ENCODE measurements around the gene ZCCHC24.

The ZCCHC24 gene

DNA sequence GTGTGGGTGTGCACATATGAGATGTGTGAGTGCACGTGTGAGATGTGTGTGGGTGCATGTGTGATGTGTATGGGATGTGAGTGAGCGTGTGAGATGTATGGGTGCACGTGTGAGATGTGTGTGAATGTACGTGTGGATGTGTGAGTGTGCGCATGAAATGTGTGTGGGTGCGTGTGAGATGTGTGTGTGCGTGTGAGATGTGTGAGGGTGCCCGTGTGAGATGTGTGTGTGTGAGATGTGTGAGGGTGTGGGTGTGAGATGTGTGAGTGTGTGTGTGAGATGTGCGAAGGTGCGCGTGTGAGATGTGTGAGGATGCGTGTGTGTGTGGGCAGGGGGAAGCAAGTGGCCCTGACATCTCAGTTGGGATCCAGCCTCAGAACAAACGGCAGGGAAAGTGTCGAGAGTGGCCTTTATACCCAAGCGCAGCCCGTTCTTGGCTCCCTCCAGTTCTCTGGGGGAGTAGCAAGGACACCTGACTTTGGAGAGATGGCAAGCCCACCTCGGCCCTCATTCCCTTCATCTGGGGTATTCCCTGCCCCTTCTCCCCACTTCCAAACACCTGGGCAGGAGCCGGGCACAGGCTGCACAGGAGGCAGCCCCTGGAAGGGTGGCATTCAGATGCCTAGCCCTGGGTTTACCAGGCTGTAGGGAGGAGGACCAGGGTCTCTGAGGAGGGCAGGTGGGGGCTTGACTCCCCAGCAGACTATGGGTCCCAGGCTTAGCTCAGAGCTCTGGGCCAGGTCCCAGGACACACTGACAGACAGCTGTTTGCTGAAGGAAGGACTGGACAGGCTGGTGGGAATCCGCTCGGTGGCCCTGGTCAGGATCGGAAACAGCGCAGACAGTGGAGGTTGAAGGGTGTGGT is 66.5 kb downstream of the ZCCHC24 start:
- DNase-seq (ENCODE audit: low spot score) (no peak), ATAC-seq (ENCODE audit: low read depth) (no peak; the same call in 2 of the 3 replicates)
- TF ChIP-seq, protein P1, sequence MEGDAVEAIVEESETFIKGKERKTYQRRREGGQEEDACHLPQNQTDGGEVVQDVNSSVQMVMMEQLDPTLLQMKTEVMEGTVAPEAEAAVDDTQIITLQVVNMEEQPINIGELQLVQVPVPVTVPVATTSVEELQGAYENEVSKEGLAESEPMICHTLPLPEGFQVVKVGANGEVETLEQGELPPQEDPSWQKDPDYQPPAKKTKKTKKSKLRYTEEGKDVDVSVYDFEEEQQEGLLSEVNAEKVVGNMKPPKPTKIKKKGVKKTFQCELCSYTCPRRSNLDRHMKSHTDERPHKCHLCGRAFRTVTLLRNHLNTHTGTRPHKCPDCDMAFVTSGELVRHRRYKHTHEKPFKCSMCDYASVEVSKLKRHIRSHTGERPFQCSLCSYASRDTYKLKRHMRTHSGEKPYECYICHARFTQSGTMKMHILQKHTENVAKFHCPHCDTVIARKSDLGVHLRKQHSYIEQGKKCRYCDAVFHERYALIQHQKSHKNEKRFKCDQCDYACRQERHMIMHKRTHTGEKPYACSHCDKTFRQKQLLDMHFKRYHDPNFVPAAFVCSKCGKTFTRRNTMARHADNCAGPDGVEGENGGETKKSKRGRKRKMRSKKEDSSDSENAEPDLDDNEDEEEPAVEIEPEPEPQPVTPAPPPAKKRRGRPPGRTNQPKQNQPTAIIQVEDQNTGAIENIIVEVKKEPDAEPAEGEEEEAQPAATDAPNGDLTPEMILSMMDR (IDR thresholded peaks at IDR 0.05; ENCODE audit: poor library complexity, severe bottlenecking): no peak
- no peak overlapping the region for H3K27ac ChIP-seq (ENCODE audit: poor library complexity, severe bottlenecking)
- H3K9me3 ChIP-seq (ENCODE audit: severe bottlenecking): no peaks in the 10 kb centered on the region
- no peaks in the 10 kb centered on the region for H3K27me3 ChIP-seq (ENCODE audit: insufficient read depth, poor library complexity, severe bottlenecking)
- no peaks in the 10 kb centered on the region for H3K36me3 ChIP-seq (ENCODE audit: low read depth)
- no peaks in the 10 kb centered on the region for H3K4me1 ChIP-seq (ENCODE audit: insufficient read depth, poor library complexity, severe bottlenecking)
- H3K4me3 ChIP-seq (ENCODE audit: severe bottlenecking): no peak overlapping the region

DNA sequence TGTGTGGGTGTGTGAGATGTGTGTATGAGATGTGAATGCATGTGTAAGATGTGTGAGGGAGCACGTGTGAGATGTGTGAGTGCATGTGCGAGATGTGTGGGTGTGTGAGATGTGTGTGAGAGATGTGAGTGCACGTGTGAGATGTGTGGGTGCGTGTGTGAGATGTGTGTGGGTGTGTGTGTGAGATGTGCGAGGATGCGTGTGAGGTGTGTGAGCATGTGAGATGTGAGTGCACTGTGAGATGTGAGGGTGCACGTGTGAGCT is 67.1 kb downstream of the ZCCHC24 start:
- ATAC-seq (ENCODE audit: low read depth): no peak
- Histone ChIP-seq H3K27me3 (ENCODE audit: insufficient read depth, poor library complexity, severe bottlenecking) (no peaks in the 10 kb centered on the region), H3K9me3 (ENCODE audit: severe bottlenecking) (no peaks in the 10 kb centered on the region), H3K4me3 (ENCODE audit: severe bottlenecking) (no peak overlapping the region), H3K27ac (ENCODE audit: poor library complexity, severe bottlenecking) (no peak overlapping the region), H3K4me1 (ENCODE audit: insufficient read depth, poor library complexity, severe bottlenecking) (no peaks in the 10 kb centered on the region), H3K36me3 (ENCODE audit: low read depth) (no peaks in the 10 kb centered on the region)
- TF ChIP-seq, protein P1 (IDR thresholded peaks at IDR 0.05; ENCODE audit: poor library complexity, severe bottlenecking): no peak
- DNase-seq (ENCODE audit: low spot score): no peak

DNA sequence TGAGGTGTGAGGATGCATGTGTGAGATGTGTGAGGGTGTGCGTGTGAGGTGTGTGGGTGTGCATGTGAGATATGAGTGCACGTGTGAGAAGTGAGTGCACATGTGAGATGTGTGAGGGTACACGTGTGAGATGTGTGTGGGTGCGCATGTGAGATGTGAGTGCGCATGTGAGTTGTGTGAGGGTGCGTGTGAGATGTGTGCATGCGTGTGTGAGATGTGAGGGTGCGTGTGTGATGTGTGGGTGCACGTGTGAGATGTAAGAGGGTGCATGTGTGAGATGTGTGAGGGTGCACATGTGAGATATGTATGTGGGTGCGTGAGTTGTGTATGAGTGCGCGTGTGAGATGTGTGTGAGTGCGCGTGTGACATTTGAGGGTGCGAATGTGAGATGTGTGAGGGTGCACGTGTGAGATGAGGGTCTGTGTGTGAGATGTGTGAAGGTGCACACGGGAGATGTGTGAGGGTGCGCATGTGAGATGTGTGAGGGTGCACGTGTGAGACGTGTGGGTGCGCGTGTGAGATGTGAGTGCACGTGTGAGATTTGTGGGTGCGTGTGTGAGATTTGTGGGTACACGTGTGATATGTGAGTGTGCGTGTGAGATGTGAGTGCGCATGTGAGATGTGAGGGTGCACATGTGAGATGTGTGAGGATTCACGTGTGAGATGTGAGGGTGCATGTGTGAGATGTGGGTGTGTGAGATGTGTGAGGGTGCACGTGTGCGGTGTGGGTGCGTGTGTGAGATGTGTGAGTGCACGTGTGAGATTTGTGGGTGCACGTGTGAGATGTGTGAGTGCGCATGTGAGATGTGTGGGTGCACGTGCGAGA is 67.7 kb downstream of the ZCCHC24 start:
- Histone ChIP-seq H3K36me3 (ENCODE audit: low read depth) (no peaks in the 10 kb centered on the region), H3K4me3 (ENCODE audit: severe bottlenecking) (no peak overlapping the region), H3K27me3 (ENCODE audit: insufficient read depth, poor library complexity, severe bottlenecking) (no peaks in the 10 kb centered on the region), H3K9me3 (ENCODE audit: severe bottlenecking) (no peaks in the 10 kb centered on the region), H3K4me1 (ENCODE audit: insufficient read depth, poor library complexity, severe bottlenecking) (no peaks in the 10 kb centered on the region), H3K27ac (ENCODE audit: poor library complexity, severe bottlenecking) (no peak overlapping the region)
- ATAC-seq (ENCODE audit: low read depth) (no peak), DNase-seq (ENCODE audit: low spot score) (no peak)
- TF ChIP-seq, protein P1 (IDR thresholded peaks at IDR 0.05; ENCODE audit: poor library complexity, severe bottlenecking): no peak

DNA sequence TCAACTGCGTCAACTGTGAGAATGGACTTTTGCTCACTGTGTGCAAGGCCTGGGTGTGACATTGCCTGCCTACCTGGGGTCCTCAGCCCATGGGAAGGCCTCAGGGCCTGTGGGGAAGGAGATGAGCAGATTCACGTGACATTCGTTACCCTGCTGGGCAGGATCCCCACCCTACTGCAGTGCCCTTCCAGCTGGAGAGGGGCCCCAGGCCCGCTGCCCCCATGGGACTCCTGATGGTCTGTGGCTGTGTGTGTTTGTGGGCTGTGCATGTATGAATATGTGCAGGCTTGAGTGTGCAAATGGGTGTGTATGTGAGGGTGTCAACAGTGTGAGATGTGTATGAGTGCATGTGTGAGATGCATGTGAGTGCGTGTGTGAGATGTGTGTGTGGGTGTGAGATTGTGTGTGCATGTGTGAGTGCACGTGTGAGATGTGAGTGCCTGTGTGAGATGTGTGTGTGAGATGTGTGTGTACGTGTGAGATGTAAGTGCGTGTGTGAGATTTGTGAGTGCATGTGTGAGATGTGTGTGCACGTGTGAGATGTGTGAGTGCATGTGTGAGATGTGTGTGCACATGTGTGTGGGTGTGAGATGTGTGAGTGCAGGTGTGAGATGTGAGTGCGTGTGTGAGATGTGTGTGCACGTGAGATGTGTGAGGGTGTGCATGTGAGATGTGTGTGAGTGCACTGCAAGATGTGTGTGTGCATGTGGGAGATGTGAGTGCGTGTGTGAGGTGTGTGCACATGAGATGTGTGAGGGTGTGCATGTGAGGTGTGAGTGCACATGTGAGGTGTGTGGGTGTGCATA is 68.5 kb downstream of the ZCCHC24 start:
- ATAC-seq (ENCODE audit: low read depth): no peak
- TF ChIP-seq, protein P1 (IDR thresholded peaks at IDR 0.05; ENCODE audit: poor library complexity, severe bottlenecking): no peak

More for the DNA sequence above, 68.5 kb downstream of the ZCCHC24 start:
- Histone ChIP-seq H3K36me3 (ENCODE audit: low read depth) (no peaks in the 10 kb centered on the region), H3K27me3 (ENCODE audit: insufficient read depth, poor library complexity, severe bottlenecking) (no peaks in the 10 kb centered on the region), H3K9me3 (ENCODE audit: severe bottlenecking) (no peaks in the 10 kb centered on the region), H3K27ac (ENCODE audit: poor library complexity, severe bottlenecking) (no peak overlapping the region), H3K4me1 (ENCODE audit: insufficient read depth, poor library complexity, severe bottlenecking) (no peaks in the 10 kb centered on the region), H3K4me3 (ENCODE audit: severe bottlenecking) (no peak overlapping the region)
- no peak for DNase-seq (ENCODE audit: low spot score)

Data from RWPE2 (cell line).